Measurements from ENCODE around the gene TCTN1.

GRCh38 chr12:110578694-110579534 lies 35.0 kb upstream of the TCTN1 start:
- no peak for TF ChIP-seq EZH2 (IDR thresholded peaks at IDR 0.05; ENCODE audit: borderline replicate concordance, insufficient read depth, low read depth, low read length, poor library complexity, severe bottlenecking)
- TF ChIP-seq CTCF (IDR thresholded peaks at IDR 0.05): no peak
